H1 (cell line): ENCODE data around the gene NUP43. TPM values are rescaled to one million over a fixed set of nuclear protein-coding genes. Genes with fewer than 3 reads are reported as not detected.

Experiments
- CTCF ChIA-PET: fragments of 300-600 bp; sonication (Branson Sonifier 250); formaldehyde crosslinking; loops from one replicate; lab custom pipeline; 2021; ENCODE audit not compliant: partially characterized antibody; lab: Charles Lee
- POLR2A ChIA-PET: fragments of 300-600 bp; sonication (Branson Sonifier 250); formaldehyde crosslinking; loops from one replicate; lab custom pipeline; 2021; ENCODE audit warnings: inconsistent platforms; ENCODE audit not compliant: partially characterized antibody; lab: Charles Lee
- DNase-seq, 2 experiments: peaks; one replicate each; pipeline versions ENCODE4 v3.0.0 to v3.0.0-alpha.2; 2010 to 2022; ENCODE audit warnings: low spot score in 2 of 2, low read depth in 1 of 2, mixed read lengths in 1 of 2
- FAIRE-seq: peaks from 2 replicates; lab custom pipeline; 2011; peaks lifted over from hg19 to GRCh38; lab: Jason Lieb, UNC
- H2AFZ ChIP-seq: 2 replicates; pipeline ENCODE4 v1.8.1; 2012; ENCODE audit warnings: low read length, inconsistent platforms
- H2AK5ac ChIP-seq: 2 replicates; pipeline ENCODE4 v1.6.1; 2013; ENCODE audit warnings: low read depth, low read length
- H2BK120ac ChIP-seq: replicated peaks from 2 replicates; pipeline ENCODE3; 2013; ENCODE audit warnings: low read depth, low read length, inconsistent platforms
- H2BK12ac ChIP-seq: 2 replicates; pipeline ENCODE4 v1.6.1; 2013; ENCODE audit warnings: low read depth, low read length
- H2BK15ac ChIP-seq: 2 replicates; pipeline ENCODE4 v1.6.1; 2013; ENCODE audit warnings: low read length
- H2BK20ac ChIP-seq: 2 replicates; pipeline ENCODE4 v1.6.1; 2013; ENCODE audit warnings: low read length
- H2BK5ac ChIP-seq: 2 replicates; pipeline ENCODE4 v1.6.1; 2013; ENCODE audit warnings: low read depth, low read length
- H3K14ac ChIP-seq: 2 replicates; pipeline ENCODE4 v1.6.1; 2013; ENCODE audit warnings: inconsistent platforms; ENCODE audit not compliant: insufficient read length
- H3K18ac ChIP-seq: 2 replicates; pipeline ENCODE4 v1.6.1; 2013; ENCODE audit warnings: low read length; ENCODE audit errors: extremely low read depth
- H3K23ac ChIP-seq: 2 replicates; pipeline ENCODE4 v1.6.1; 2013; ENCODE audit warnings: inconsistent platforms; ENCODE audit not compliant: insufficient read length
- H3K23me2 ChIP-seq: 2 replicates; pipeline ENCODE4 v1.6.1; 2013; ENCODE audit warnings: low read depth, low read length
- H3K27ac ChIP-seq: 2 replicates; pipeline ENCODE4 v1.6.1; 2011; ENCODE audit warnings: low read depth, low read length, inconsistent platforms
- H3K27me3 ChIP-seq, 4 experiments: replicated peaks in 1 of 4; 1 replicate in 1 of 4; 2 replicates in 3 of 4; pipeline versions ENCODE4 v1.6.1 to v1.8.1; 2011 to 2013; ENCODE audit warnings: low read length in 3 of 4, mild to moderate bottlenecking in 3 of 4, inconsistent platforms in 2 of 4, mixed read lengths in 2 of 4, moderate library complexity in 1 of 4; ENCODE audit not compliant: control insufficient read depth in 3 of 4, insufficient read depth in 3 of 4; ENCODE audit errors: extremely low read depth in 1 of 4
- H3K36me3 ChIP-seq, 4 experiments: 2 replicates each; pipeline versions ENCODE4 v1.6.1 to v1.8.1; 2011 to 2013; ENCODE audit warnings: mild to moderate bottlenecking in 4 of 4, low read length in 3 of 4, moderate library complexity in 2 of 4, control low read depth in 1 of 4, inconsistent platforms in 1 of 4; ENCODE audit not compliant: insufficient read depth in 4 of 4, control insufficient read depth in 2 of 4
- H3K4ac ChIP-seq: replicated peaks from 2 replicates; pipeline ENCODE3; 2013; ENCODE audit warnings: low read length, low read depth, mixed read lengths, inconsistent platforms; ENCODE audit not compliant: insufficient read length
- H3K4me1 ChIP-seq, 4 experiments: replicated peaks in 1 of 4; 1 replicate in 1 of 4; 2 replicates in 3 of 4; pipeline versions ENCODE4 v1.6.1 to v1.8.1; 2011 to 2013; ENCODE audit warnings: low read length in 3 of 4, inconsistent platforms in 2 of 4, mixed read lengths in 1 of 4; ENCODE audit not compliant: insufficient read depth in 4 of 4, control insufficient read depth in 3 of 4
- H3K4me2 ChIP-seq, 2 experiments: 2 replicates each; pipeline versions ENCODE4 v1.6.1 to v1.8.1; 2011 to 2013; ENCODE audit warnings: low read depth in 2 of 2, low read length in 2 of 2, control low read depth in 1 of 2, inconsistent platforms in 1 of 2, mild to moderate bottlenecking in 1 of 2; ENCODE audit not compliant: insufficient read depth in 1 of 2
- H3K4me3 ChIP-seq, 4 experiments: fragments of 200-600, 300-600 bp in 1 of 4; sonication (generic), shearing (Covaris generic), sonication (Bioruptor Twin) in 1 of 4; 2 replicates each; pipeline versions ENCODE4 v1.5.1 to v1.8.1; 2011 to 2016; ENCODE audit warnings: low read length in 4 of 4, low read depth in 3 of 4, control low read depth in 2 of 4, inconsistent platforms in 2 of 4, mild to moderate bottlenecking in 2 of 4, mixed read lengths in 1 of 4, moderate library complexity in 1 of 4; ENCODE audit not compliant: insufficient read depth in 2 of 4; ENCODE audit errors: extremely low read depth in 1 of 4
- H3K56ac ChIP-seq: replicated peaks from 2 replicates; pipeline ENCODE3; 2013; ENCODE audit warnings: low read depth, mild to moderate bottlenecking, mixed read lengths, low read length, inconsistent platforms; ENCODE audit not compliant: insufficient read length
- H3K79me1 ChIP-seq: 2 replicates; pipeline ENCODE4 v1.6.1; 2013; ENCODE audit warnings: low read depth, low read length, control low read depth
- H3K79me2 ChIP-seq, 2 experiments: 2 replicates each; pipeline versions ENCODE4 v1.6.1 to v1.8.1; 2012 to 2013; ENCODE audit warnings: low read length in 2 of 2, mild to moderate bottlenecking in 2 of 2, inconsistent platforms in 1 of 2; ENCODE audit not compliant: insufficient read depth in 2 of 2, control insufficient read depth in 1 of 2
- H3K9ac ChIP-seq, 4 experiments: replicated peaks in 1 of 4; 1 replicate in 1 of 4; 2 replicates in 3 of 4; pipeline versions ENCODE4 v1.6.1 to v1.8.1; 2011 to 2013; ENCODE audit warnings: low read depth in 3 of 4, low read length in 3 of 4, control low read depth in 2 of 4, mild to moderate bottlenecking in 2 of 4, moderate library complexity in 2 of 4, inconsistent platforms in 1 of 4; ENCODE audit errors: extremely low read depth in 1 of 4
- H3K9me3 ChIP-seq, 2 experiments: 2 replicates each; pipeline versions ENCODE4 v1.6.1 to v1.8.1; 2012 to 2013; ENCODE audit warnings: mild to moderate bottlenecking in 2 of 2, moderate library complexity in 2 of 2, control low read depth in 1 of 2, inconsistent platforms in 1 of 2, low read depth in 1 of 2, low read length in 1 of 2, mixed read lengths in 1 of 2; ENCODE audit not compliant: insufficient read depth in 2 of 2
- H4K20me1 ChIP-seq, 2 experiments: replicated peaks in 1 of 2; 2 replicates each; pipeline versions ENCODE3 to v1.8.1; 2011 to 2013; ENCODE audit warnings: inconsistent platforms in 2 of 2, low read length in 2 of 2, mild to moderate bottlenecking in 1 of 2; ENCODE audit not compliant: insufficient read depth in 2 of 2, control insufficient read depth in 1 of 2
- H4K5ac ChIP-seq: 2 replicates; pipeline ENCODE4 v1.6.1; 2013; ENCODE audit warnings: low read length, low read depth, mixed read lengths, inconsistent platforms; ENCODE audit not compliant: insufficient read length
- H4K8ac ChIP-seq: 2 replicates; pipeline ENCODE4 v1.8.0; 2013; ENCODE audit warnings: mild to moderate bottlenecking, moderate library complexity, low read length, inconsistent platforms; ENCODE audit not compliant: insufficient read depth; ENCODE audit errors: extremely low read depth
- H4K91ac ChIP-seq: replicated peaks from 2 replicates; pipeline ENCODE3; 2013; ENCODE audit warnings: low read length, mixed read lengths, inconsistent platforms; ENCODE audit not compliant: insufficient read length
- polyA plus RNA-seq, 7 experiments: library from polyadenylated mRNA; depleted of rRNA in 3 of 7; stranded (reverse) in 5 of 7; unstranded in 2 of 7; fragments of >200 nt in 5 of 7; fragments of 200-250 nt in 2 of 7; gene quantifications; 1 replicate in 5 of 7; 2 replicates in 1 of 7; 4 replicates in 1 of 7; pipeline versions ENCODE4 v1.2.1 to v1.2.3, GENCODE V29; 2011 to 2013; ENCODE audit warnings: missing spikeins in 2 of 7, mixed read lengths in 2 of 7
- total RNA-seq: library from RNA; stranded (reverse); fragmentation: NEBNext Ultra II Directional; extraction: Animal tissue kit (Norgen Biotek cat#: 25700); gene quantifications from 2 replicates; pipeline ENCODE4 v1.2.1, GENCODE V29; 2021
- TF ChIP-seq, protein P1 (sequence below): fragments of 300-600 bp; sonication (generic); IDR thresholded peaks from 2 replicates; pipeline ENCODE4 v1.7.1; 2012; ENCODE audit warnings: low read length, moderate library complexity, mild to moderate bottlenecking, inconsistent platforms; ENCODE audit not compliant: insufficient replicate concordance

The NUP43 gene
- total and polyA plus RNA-seq, 2 of the 8 experiments (the other 6 are each of a cell fraction or from before 2014, with no cell fraction given) = 25.2 to 83.4 TPM

DNA sequence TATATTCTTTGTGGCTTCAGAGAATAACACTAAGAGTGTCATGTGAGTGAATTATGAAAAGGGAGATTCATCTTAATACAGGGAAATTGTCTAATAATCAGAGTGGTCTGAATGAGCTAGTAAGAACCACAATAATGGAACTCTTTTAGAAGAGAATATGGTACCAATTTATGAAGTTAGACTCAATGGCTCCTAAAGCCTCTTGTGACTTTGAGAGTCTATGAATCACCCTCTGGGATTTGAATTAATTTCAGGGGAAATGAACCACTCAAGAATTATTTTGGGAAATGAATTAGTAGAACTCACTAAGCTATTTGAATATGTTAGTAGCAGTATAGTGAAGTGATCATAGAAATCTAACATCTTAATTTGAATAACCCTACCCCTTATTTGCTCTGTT is 17.5 kb upstream of the NUP43 start:
- Histone ChIP-seq H3K56ac (no peak overlapping the region), H3K27me3 (no peaks in the 10 kb centered on the region), H3K18ac (no peak overlapping the region), H3K14ac (no peak overlapping the region), H3K79me2 (peaks cover 0 to 35% of the 10 kb centered on the region in 2 experiments; a peak in 2 of 4 replicates), H4K20me1 (peaks cover 2% of the 10 kb centered on the region in 2 experiments), H3K23ac (no peak overlapping the region), H3K4me3 (no peak overlapping the region), H3K4me1 (no peaks in the 10 kb centered on the region), H2AK5ac (no peak overlapping the region), H2AFZ (no peak overlapping the region), H2BK5ac (no peak overlapping the region), H3K9me3 (peaks cover 0 to 3% of the 10 kb centered on the region in 2 experiments; a peak in 1 of 4 replicates), H2BK12ac (no peak overlapping the region), H3K4ac (no peak overlapping the region), H3K9ac (no peak overlapping the region), H4K8ac (no peak overlapping the region), H3K36me3 (peaks cover 0 to 14% (median 5%) of the 10 kb centered on the region in 4 experiments; a peak in 3 of 8 replicates), H3K23me2 (no peaks in the 10 kb centered on the region), H3K4me2 (no peak overlapping the region), H3K27ac (no peak overlapping the region), H2BK120ac (no peak overlapping the region), H4K91ac (no peak overlapping the region), H2BK15ac (no peak overlapping the region), H3K79me1 (no peaks in the 10 kb centered on the region; the same call in 1 of the 2 replicates), H2BK20ac (no peak overlapping the region), H4K5ac (no peak overlapping the region)
- FAIRE-seq (no peak), DNase-seq (no peak)
- CTCF ChIA-PET = no interaction called here
- POLR2A ChIA-PET = no interaction called here
- TF ChIP-seq, protein P1, sequence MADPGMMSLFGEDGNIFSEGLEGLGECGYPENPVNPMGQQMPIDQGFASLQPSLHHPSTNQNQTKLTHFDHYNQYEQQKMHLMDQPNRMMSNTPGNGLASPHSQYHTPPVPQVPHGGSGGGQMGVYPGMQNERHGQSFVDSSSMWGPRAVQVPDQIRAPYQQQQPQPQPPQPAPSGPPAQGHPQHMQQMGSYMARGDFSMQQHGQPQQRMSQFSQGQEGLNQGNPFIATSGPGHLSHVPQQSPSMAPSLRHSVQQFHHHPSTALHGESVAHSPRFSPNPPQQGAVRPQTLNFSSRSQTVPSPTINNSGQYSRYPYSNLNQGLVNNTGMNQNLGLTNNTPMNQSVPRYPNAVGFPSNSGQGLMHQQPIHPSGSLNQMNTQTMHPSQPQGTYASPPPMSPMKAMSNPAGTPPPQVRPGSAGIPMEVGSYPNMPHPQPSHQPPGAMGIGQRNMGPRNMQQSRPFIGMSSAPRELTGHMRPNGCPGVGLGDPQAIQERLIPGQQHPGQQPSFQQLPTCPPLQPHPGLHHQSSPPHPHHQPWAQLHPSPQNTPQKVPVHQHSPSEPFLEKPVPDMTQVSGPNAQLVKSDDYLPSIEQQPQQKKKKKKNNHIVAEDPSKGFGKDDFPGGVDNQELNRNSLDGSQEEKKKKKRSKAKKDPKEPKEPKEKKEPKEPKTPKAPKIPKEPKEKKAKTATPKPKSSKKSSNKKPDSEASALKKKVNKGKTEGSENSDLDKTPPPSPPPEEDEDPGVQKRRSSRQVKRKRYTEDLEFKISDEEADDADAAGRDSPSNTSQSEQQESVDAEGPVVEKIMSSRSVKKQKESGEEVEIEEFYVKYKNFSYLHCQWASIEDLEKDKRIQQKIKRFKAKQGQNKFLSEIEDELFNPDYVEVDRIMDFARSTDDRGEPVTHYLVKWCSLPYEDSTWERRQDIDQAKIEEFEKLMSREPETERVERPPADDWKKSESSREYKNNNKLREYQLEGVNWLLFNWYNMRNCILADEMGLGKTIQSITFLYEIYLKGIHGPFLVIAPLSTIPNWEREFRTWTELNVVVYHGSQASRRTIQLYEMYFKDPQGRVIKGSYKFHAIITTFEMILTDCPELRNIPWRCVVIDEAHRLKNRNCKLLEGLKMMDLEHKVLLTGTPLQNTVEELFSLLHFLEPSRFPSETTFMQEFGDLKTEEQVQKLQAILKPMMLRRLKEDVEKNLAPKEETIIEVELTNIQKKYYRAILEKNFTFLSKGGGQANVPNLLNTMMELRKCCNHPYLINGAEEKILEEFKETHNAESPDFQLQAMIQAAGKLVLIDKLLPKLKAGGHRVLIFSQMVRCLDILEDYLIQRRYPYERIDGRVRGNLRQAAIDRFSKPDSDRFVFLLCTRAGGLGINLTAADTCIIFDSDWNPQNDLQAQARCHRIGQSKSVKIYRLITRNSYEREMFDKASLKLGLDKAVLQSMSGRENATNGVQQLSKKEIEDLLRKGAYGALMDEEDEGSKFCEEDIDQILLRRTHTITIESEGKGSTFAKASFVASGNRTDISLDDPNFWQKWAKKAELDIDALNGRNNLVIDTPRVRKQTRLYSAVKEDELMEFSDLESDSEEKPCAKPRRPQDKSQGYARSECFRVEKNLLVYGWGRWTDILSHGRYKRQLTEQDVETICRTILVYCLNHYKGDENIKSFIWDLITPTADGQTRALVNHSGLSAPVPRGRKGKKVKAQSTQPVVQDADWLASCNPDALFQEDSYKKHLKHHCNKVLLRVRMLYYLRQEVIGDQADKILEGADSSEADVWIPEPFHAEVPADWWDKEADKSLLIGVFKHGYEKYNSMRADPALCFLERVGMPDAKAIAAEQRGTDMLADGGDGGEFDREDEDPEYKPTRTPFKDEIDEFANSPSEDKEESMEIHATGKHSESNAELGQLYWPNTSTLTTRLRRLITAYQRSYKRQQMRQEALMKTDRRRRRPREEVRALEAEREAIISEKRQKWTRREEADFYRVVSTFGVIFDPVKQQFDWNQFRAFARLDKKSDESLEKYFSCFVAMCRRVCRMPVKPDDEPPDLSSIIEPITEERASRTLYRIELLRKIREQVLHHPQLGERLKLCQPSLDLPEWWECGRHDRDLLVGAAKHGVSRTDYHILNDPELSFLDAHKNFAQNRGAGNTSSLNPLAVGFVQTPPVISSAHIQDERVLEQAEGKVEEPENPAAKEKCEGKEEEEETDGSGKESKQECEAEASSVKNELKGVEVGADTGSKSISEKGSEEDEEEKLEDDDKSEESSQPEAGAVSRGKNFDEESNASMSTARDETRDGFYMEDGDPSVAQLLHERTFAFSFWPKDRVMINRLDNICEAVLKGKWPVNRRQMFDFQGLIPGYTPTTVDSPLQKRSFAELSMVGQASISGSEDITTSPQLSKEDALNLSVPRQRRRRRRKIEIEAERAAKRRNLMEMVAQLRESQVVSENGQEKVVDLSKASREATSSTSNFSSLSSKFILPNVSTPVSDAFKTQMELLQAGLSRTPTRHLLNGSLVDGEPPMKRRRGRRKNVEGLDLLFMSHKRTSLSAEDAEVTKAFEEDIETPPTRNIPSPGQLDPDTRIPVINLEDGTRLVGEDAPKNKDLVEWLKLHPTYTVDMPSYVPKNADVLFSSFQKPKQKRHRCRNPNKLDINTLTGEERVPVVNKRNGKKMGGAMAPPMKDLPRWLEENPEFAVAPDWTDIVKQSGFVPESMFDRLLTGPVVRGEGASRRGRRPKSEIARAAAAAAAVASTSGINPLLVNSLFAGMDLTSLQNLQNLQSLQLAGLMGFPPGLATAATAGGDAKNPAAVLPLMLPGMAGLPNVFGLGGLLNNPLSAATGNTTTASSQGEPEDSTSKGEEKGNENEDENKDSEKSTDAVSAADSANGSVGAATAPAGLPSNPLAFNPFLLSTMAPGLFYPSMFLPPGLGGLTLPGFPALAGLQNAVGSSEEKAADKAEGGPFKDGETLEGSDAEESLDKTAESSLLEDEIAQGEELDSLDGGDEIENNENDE = no peak
